Gastroesophageal sphincter (tissue), 3 donors: ENCODE measurements around the gene SH3D21.

Experiments
- CTCF ChIP-seq, 4 experiments: fragments of 200-600 bp in 2 of 4; fragments of 450-650 bp in 2 of 4; sonication (generic) in 1 of 4; IDR thresholded peaks; one replicate each; pipeline ENCODE4 v1.5.1; 2017 to 2019; ENCODE audit warnings: antibody characterized with exemption in 4 of 4, mild to moderate bottlenecking in 2 of 4, moderate library complexity in 2 of 4
- POLR2A ChIP-seq, 2 donors: fragments of 450-650 bp; IDR thresholded peaks; one replicate each; pipeline ENCODE4 v1.6.1; 2017; ENCODE audit warnings: antibody characterized with exemption in 2 of 2, mild to moderate bottlenecking in 2 of 2, moderate library complexity in 1 of 2
- POLR2AphosphoS5 ChIP-seq: sonication (generic); formaldehyde crosslinking; IDR thresholded peaks from one replicate; pipeline ENCODE4 v1.6.1; 2017; ENCODE audit warnings: antibody characterized with exemption

GRCh38 chr1:36276688-36277087, 29.5 kb upstream of the SH3D21 start:
- TF ChIP-seq POLR2A (IDR thresholded peaks at IDR 0.05), result no peak
- no peak for TF ChIP-seq POLR2AphosphoS5
- no peak for TF ChIP-seq CTCF (IDR thresholded peaks at IDR 0.05)
